Kidney (tissue), 22 donors: Measurements from ENCODE around the gene HCN2. TPM values are rescaled to one million over a fixed set of nuclear protein-coding genes. Genes with fewer than 3 reads are reported as not detected.

Experiments
- DNase-seq, 5 donors: peaks; one replicate each; pipeline ENCODE4 v3.0.0-alpha.2; 2013 to 2020
- FAIRE-seq: peaks from 2 replicates; lab custom pipeline; 2012; peaks lifted over from hg19 to GRCh38; lab: Jason Lieb, UNC
- H3K27ac ChIP-seq, 2 donors: one replicate each; pipeline ENCODE4 v1.7.0; 2013; ENCODE audit warnings: low read depth in 2 of 2, low read length in 2 of 2, inconsistent platforms in 1 of 2
- H3K27me3 ChIP-seq: one replicate; pipeline ENCODE4 v1.7.1; 2013; ENCODE audit warnings: low read length, inconsistent platforms; ENCODE audit not compliant: control insufficient read depth, insufficient read depth
- H3K36me3 ChIP-seq, 3 donors: one replicate each; pipeline versions ENCODE4 v1.7.0 to v1.7.1; 2013; ENCODE audit warnings: low read length in 3 of 3, control low read depth in 1 of 3, inconsistent platforms in 1 of 3; ENCODE audit not compliant: insufficient read depth in 3 of 3, control insufficient read depth in 2 of 3
- H3K4me1 ChIP-seq, 3 donors: one replicate each; pipeline versions ENCODE4 v1.7.0 to v1.7.1; 2013; ENCODE audit warnings: low read length in 3 of 3, inconsistent platforms in 1 of 3, low read depth in 1 of 3; ENCODE audit not compliant: control insufficient read depth in 2 of 3, insufficient read depth in 2 of 3
- H3K4me3 ChIP-seq, 3 donors: one replicate each; pipeline versions ENCODE4 v1.7.0 to v1.8.1; 2013; ENCODE audit warnings: low read length in 3 of 3, control low read depth in 1 of 3, inconsistent platforms in 1 of 3
- H3K9ac ChIP-seq, 3 donors: one replicate each; pipeline versions ENCODE4 v1.7.0 to v1.7.1; 2013; ENCODE audit warnings: low read length in 3 of 3, control low read depth in 1 of 3, inconsistent platforms in 1 of 3
- H3K9me3 ChIP-seq, 3 donors: one replicate each; pipeline versions ENCODE4 v1.7.0 to v1.7.1; 2013; ENCODE audit warnings: low read length in 3 of 3, control low read depth in 1 of 3, inconsistent platforms in 1 of 3; ENCODE audit not compliant: control insufficient read depth in 2 of 3, insufficient read depth in 1 of 3
- intact Hi-C: fragments of 100-400 bp; cut with DNase I; formaldehyde crosslinking; loops from one replicate; pipeline ENCODE4 v1.11.1; 2022
- long read RNA-seq, 10 donors: library from polyadenylated mRNA in 1 of 10; unstranded in 1 of 10; transcript quantifications; one replicate each; pipeline ENCODE4 v2.0.0 and lab custom pipeline, GENCODE V29; 2021 to 2026
- polyA plus RNA-seq: library from polyadenylated mRNA; stranded (reverse); fragments of 350-450 nt; fragmentation: Illumina TruSeq; extraction: RNeasy Lipid Tissue Mini Kit (QIAGEN cat#74804); gene quantifications from one replicate; pipeline ENCODE4 v1.2.3, GENCODE V29; 2014; ENCODE audit warnings: low read depth, low replicate concordance; ENCODE audit not compliant: insufficient read depth
- total RNA-seq: library from RNA; stranded (reverse); fragmentation: NEBNext Ultra II Directional; extraction: Animal tissue kit (Norgen Biotek cat#: 25700); gene quantifications from one replicate; pipeline ENCODE4 v1.2.1, GENCODE V29; 2021
- TF ChIP-seq, protein P1 (sequence below): IDR thresholded peaks from 3 replicates; pipeline ENCODE4 v1.5.1; 2012; ENCODE audit warnings: mild to moderate bottlenecking, moderate library complexity, borderline replicate concordance; ENCODE audit not compliant: insufficient read depth; ENCODE audit errors: extremely low read depth
- donor health status: control.
- donor health status: control.
- donor health status: control.
- donor health status: control.
- donor health status: control.
- donor health status: DM: yes; HTN: yes; CAD: no.
- donor health status: Normal renal cell carcinoma (clear cell type).

The HCN2 gene
- total RNA-seq (0.31 TPM), polyA plus RNA-seq (1.3 TPM)
- long read RNA-seq, donor 1 = 0 reads
- long read RNA-seq, donor 2 = 0 reads
- long read RNA-seq, donor 3 = 0 reads
- long read RNA-seq, donor 4 = 0 reads
- long read RNA-seq, donor 5 = 0 reads
- long read RNA-seq, donor 6 = 0 reads
- long read RNA-seq, donor 7 = 0 reads
- long read RNA-seq, donor 8 = 0 reads
- long read RNA-seq, donor 9 = 0 reads
- long read RNA-seq, donor 10 = 0 reads

DNA sequence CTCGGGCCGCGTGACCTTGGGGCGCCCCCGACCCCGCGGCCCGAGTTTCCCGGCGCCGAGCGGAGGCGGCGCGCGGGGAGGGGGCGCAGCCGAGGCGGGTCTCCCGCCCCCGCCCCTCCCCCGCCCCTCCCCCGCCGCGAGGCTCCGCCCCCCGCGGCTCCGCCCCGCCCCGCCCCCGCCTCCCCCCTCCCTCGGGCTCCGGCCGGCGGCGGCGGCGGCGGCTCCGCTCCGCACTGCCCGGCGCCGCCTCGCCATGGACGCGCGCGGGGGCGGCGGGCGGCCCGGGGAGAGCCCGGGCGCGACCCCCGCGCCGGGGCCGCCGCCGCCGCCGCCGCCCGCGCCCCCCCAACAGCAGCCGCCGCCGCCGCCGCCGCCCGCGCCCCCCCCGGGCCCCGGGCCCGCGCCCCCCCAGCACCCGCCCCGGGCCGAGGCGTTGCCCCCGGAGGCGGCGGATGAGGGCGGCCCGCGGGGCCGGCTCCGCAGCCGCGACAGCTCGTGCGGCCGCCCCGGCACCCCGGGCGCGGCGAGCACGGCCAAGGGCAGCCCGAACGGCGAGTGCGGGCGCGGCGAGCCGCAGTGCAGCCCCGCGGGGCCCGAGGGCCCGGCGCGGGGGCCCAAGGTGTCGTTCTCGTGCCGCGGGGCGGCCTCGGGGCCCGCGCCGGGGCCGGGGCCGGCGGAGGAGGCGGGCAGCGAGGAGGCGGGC lies at the start of gene HCN2:
Gene HCN2, plus strand, starts transcription at position 189 of the 703 bp plus-strand sequence. Its CDS starts 65 bp downstream, at position 254.
- intact Hi-C loops = no loop called here
- H3K27me3 ChIP-seq = no peaks in the 10 kb centered on the region
- H3K4me3 ChIP-seq = no peak within 1 kb of the TSS

DNA sequence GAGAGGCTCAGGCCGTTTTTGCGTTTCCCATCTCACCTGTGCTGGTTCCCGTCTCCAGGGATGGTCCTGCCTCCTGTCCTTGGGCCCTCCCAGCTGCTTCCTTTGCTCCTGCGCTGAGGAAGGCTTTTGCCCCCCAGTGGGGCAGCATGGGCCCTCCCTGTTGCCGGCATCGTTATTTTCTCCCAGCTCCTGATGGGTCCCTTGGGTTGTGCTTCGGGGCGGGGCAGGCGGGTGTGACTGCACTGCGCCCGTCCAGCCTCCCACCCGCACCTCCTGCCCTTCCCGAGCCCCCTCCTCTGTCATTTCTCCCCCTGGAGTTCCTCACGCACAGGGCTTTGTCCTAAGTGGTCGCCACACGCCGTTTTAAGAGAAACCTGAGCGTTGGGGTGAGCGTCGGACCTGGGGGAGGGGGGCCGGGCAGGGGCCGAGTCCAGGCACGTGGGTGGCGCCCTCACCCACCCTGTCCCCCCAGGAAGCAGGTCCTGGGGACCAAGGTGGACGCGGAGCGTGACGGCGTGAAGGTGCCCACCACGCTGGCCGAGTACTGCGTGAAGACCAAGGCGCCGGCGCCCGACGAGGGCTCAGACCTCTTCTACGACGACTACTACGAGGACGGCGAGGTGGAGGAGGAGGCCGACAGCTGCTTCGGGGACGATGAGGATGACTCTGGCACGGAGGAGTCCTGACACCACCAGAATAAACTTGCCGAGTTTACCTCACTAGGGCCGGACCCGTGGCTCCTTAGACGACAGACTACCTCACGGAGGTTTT lies 48.6 kb upstream of the HCN2 start:
- DNase-seq = peak in 1 of 5 donors; percentile 73

More for the DNA sequence above, at the start of gene HCN2:
- FAIRE-seq = no peak
- no peak for DNase-seq
- no peaks in the 10 kb centered on the region for H3K36me3 ChIP-seq
- no peaks in the 10 kb centered on the region for H3K9me3 ChIP-seq
- TF ChIP-seq, protein P1, sequence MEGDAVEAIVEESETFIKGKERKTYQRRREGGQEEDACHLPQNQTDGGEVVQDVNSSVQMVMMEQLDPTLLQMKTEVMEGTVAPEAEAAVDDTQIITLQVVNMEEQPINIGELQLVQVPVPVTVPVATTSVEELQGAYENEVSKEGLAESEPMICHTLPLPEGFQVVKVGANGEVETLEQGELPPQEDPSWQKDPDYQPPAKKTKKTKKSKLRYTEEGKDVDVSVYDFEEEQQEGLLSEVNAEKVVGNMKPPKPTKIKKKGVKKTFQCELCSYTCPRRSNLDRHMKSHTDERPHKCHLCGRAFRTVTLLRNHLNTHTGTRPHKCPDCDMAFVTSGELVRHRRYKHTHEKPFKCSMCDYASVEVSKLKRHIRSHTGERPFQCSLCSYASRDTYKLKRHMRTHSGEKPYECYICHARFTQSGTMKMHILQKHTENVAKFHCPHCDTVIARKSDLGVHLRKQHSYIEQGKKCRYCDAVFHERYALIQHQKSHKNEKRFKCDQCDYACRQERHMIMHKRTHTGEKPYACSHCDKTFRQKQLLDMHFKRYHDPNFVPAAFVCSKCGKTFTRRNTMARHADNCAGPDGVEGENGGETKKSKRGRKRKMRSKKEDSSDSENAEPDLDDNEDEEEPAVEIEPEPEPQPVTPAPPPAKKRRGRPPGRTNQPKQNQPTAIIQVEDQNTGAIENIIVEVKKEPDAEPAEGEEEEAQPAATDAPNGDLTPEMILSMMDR = no peak
- no peak within 1 kb of the TSS for H3K27ac ChIP-seq
- no peak within 1 kb of the TSS for H3K9ac ChIP-seq
- peaks cover 0 to 3% (median 0%) of the 10 kb centered on the region in 3 donors for H3K4me1 ChIP-seq

DNA sequence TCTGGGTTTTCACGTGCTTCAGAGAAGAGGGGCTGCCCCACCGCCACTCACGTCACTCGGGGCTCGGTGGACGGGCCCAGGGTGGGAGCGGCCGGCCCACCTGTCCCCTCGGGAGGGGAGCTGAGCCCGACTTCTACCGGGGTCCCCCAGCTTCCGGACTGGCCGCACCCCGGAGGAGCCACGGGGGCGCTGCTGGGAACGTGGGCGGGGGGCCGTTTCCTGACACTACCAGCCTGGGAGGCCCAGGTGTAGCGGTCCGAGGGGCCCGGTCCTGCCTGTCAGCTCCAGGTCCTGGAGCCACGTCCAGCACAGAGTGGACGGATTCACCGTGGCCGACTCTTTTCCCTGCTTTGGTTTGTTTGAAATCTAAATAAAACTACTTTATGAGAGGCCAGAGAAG lies 48.0 kb upstream of the HCN2 start:
- Histone ChIP-seq H3K27me3 (no peaks in the 10 kb centered on the region), H3K36me3 (peaks cover 0 to 10% (median 5%) of the 10 kb centered on the region in 3 donors), H3K4me3 (no peak overlapping the region), H3K9ac (no peak overlapping the region), H3K9me3 (no peaks in the 10 kb centered on the region), H3K27ac (no peak overlapping the region), H3K4me1 (no peaks in the 10 kb centered on the region)
- DNase-seq (peak in 1 of 5 donors; percentile 67), FAIRE-seq (no peak)
- intact Hi-C loops = no loop called here
- TF ChIP-seq, protein P1 = no peak

More for the DNA sequence above, 48.6 kb upstream of the HCN2 start:
- H3K9me3 ChIP-seq = no peaks in the 10 kb centered on the region
- H3K27ac ChIP-seq = no peak overlapping the region
- H3K27me3 ChIP-seq = no peaks in the 10 kb centered on the region
- H3K9ac ChIP-seq = no peak overlapping the region
- H3K4me1 ChIP-seq = no peaks in the 10 kb centered on the region
- no peak overlapping the region for H3K4me3 ChIP-seq
- TF ChIP-seq, protein P1 = no peak
- intact Hi-C loops = no loop called here
- FAIRE-seq = no peak
- H3K36me3 ChIP-seq = peaks cover 0 to 15% (median 5%) of the 10 kb centered on the region in 3 donors
